Renal cortical epithelial cell (primary cell): Measurements from ENCODE around the gene FLNC. TPM values are rescaled to one million over a fixed set of nuclear protein-coding genes. Genes with fewer than 3 reads are reported as not detected.

Source experiments
- DNase-seq: peaks from one replicate; pipeline ENCODE4 v3.0.0-alpha.2; 2011; ENCODE audit warnings: low read depth
- total RNA-seq: library from RNA; depleted of rRNA; stranded (reverse); fragments of >200 nt; gene quantifications from 2 replicates; pipeline ENCODE4 v1.2.3, GENCODE V29; 2014

The FLNC gene
- total RNA-seq, 1 donor from 2014 or later, result 56.7 TPM

- DNase-seq, result no peak
Measured at GRCh38 chr7:128804484-128804883, 25.7 kb upstream of the FLNC start.

GRCh38 chr7:128805225-128805624 lies 25.0 kb upstream of the FLNC start:
- no peak for DNase-seq

DNA sequence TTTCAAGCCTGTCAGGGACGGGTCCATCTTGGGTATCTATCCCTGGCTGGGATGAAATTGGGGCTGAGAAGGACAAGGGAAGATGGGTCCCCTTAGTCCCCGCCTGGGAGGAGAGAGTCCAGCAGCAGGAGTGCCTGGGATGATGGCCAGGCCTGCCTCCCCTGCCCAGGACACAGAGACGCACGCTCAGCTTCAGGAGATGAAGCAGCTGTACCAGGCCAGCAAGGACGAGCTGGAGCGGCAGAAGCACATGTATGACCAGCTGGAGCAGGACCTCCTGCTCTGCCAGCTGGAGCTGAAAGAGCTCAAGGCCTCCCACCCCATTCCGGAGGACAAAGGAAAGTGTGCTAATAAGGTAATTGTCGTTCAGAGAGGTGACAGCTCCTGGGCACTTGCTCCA lies 23.0 kb upstream of the FLNC start:
- DNase-seq, result no peak

DNA sequence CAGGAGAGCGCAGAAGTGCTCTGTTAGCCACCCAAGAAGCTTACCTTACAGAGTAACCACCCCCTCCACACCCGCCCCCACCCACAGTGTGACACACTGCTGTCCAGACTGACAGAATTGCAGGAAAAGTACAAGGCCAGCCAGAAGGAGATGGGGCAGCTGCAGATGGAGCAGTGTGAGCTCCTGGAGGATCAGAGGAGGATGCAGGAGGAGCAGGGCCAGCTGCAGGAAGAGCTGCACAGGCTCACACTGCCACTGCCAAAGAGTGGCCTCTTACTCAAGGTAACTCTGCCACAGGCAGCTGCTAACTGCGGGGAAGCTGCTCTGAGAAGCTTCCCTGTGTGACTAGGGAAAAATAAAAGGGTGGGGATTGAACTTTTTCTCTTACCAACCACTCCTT lies 20.8 kb upstream of the FLNC start:
- no peak for DNase-seq

DNA sequence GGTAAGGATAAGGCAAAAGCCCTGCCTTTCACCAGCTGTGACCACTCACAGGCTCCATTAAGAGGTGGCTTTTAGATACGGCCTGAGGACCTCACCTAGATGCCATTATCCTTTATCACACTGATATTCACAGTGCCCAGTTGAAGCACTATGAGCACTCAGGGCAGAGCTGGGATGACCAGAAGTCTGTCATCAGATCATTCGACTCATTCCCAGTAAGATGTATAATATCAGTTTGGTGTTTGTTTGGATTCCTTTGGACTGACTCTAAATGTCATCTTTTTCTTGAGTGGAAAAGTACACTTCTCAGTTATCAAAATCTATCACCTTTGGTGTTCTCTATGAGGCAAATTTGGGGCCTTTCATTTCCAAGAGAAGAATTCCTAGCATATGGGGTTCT lies 19.7 kb upstream of the FLNC start:
- DNase-seq, result no peak

DNA sequence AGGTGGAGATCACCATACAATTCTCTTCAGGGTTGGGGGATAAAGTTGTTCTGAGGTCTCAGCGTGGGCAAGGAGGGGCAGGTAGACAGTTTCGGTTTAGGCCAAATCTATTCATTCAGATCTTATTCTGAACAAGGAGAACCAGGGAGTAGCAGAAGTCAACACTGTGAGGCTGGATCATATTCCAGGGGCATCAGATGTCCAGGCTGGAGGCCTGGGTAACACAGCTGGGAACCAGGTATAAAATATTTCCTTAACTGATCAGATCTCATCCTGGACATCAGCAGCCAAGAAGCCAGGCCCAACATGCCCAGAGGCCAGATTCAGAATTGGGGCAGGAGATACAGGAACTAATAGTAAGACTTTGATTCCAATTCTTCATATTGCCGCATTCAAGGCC lies 19.2 kb upstream of the FLNC start:
- no peak for DNase-seq

DNA sequence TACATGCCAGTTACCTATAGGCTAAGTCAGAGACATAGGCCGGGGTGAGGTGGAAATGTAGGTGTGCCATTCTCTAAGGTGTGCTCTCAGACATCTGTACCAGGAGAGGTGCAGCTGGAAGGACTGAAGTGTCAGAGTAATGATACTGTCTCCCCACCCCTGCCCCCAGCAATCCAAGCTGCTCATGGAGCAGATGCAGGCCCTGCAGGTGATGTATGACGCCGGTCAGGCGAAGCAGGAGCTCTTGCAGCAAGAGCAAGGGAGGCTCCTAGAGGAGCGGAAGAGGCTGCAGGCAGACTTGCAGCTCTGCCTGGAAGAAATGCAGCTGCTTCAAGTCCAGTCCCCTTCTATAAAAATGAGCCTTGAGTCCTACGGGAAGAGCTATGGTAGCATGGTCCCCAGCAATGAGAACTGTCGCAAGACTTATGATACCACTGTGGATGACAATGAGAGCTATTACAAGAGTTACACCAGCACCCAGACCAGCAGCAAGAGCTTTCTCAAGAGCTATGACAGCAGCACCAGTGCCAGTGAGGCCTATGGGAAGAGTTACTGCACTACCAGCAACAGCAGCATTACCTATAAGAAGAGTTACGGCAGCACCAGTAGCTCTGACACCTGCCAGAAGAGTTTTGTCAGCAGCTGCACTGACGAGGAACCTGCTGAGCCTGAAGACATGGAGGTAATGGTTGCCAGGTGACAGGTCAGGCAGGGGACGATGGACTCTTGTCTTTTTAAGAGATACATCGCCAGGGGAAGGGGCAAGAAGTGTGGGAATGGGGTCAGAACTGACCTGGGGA lies 18.4 kb upstream of the FLNC start:
- DNase-seq, result no peak

DNA sequence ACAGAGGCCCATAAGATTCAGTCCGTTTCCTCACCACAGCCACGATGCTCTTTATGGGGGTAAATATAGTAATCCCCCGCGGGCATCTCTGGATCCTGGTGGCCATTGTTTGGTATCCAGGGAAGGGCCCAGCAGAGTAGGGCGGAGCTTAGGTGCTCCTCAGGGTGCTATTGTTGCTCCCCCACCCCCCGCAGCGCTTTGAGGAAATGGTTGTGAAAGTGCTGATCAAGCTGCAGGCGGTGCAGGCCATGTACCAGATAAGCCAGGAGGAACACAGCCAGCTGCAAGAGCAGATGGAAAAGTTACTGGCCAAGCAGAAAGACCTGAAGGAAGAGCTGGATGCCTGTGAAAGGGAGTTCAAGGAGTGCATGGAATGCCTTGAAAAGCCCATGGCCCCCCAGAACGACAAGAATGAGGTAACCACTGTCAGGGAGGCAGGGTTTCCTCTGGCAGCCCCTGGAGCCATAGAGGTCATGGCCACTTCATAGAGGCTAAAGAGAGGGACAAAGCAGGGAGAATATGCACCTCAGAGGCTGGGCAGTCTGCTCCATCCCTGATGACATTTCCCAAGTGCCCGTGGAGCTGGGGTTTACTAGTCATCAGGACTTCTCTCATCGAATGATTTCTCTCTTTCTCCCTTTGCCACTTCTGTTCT lies 17.6 kb upstream of the FLNC start:
- no peak for DNase-seq

DNA sequence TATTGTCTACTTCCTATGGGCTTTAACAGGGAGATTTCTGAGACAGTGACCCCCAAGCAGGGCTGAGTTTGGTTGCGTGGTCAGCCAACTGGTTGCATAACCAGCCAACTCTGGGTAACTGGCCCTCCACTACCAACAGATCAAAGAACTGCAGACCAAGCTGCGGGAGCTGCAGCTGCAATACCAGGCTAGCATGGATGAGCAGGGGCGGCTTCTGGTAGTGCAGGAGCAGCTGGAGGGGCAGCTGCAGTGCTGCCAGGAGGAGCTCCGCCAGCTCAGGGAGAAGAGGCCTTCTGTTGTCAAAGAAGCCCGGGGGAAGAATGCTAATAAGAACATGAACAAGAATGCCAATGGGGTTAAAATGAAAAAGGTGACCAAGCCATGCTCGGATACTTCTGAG lies 15.7 kb upstream of the FLNC start:
- no peak for DNase-seq

DNA sequence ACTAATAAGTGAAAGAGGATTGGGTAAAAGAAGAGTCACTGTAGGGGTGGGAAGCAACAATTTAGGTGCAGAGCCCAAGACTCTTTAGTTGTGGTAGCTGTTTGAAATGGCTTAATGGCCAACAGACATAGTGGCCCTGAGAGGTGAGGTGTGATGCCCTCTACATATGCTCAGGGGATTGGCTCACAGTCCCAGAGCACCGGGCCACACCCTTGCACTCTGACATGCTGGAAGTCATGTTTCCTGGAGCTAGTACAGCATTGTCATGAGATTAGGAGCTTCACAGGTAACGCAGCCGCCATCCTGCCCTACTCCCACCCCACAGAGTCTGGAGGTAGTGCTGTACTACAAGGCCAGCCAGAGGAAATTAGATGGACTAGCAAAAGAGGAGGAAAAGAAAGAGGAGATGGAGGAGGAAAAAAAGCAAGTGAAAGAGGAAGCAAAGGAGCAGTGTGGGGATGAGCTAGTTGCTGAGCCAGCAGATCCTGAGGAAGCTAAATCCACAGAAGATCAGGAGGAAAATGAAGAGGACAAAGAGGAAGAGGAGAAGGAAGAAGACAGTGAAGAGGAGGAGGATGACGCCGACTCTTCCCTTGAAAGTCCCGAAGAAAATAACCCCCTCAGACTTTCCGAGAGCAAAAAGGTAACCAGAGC lies 14.8 kb upstream of the FLNC start:
- DNase-seq, result no peak

- DNase-seq, result no peak
Measured at GRCh38 chr7:128818694-128819093, 11.5 kb upstream of the FLNC start.

- DNase-seq, result no peak
Measured at GRCh38 chr7:128821724-128822123, 8.5 kb upstream of the FLNC start.

GRCh38 chr7:128826512-128826911 lies 3.7 kb upstream of the FLNC start:
- no peak for DNase-seq

- DNase-seq, result no peak
Measured at GRCh38 chr7:128826916-128827247, 3.3 kb upstream of the FLNC start.

- peak; percentile 18 for DNase-seq
Measured at GRCh38 chr7:128827248-128827958, 2.8 kb upstream of the FLNC start.

DNA sequence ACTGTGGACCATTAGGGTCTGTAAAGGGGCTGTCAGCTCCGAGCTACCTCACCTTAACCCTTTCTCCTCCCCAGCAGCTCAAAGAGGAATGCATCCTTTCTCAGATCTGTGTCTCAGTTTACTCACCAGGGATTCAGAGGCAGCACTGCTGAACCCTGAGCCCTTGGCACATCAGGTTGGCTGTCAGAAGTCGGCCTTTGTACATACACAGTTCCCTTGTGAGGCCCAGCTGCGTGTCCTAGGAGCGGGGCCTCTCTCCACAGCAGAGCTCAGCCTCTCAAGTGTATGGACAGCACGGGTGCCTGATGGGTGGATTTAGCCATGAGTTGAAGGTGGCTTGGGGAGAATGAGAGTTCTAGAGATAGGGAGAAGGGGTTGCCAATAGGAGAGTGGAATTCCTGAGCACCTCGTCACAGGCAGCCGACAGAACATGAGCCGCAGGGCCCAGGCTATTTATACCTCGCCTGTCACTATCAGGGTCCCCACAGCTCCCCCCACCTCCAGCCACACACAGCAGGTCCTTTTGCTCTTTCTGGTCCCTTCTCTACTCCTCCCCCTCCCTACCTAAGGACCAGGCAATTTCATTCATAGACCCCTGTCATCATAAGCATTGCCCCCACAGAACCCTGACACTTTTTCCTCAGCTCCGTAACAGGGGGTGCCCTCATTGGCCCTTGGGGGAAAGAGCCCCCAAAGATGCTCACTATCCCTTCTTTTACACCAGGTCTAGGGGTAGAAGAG lies 2.1 kb upstream of the FLNC start:
- no peak for DNase-seq

- peak; percentile 40 for DNase-seq
Measured at GRCh38 chr7:128829391-128830166, 627 bp upstream of the FLNC start.

GRCh38 chr7:128831178-128831993 lies 1.2 kb downstream of the FLNC start:
- DNase-seq, result no peak

- DNase-seq, result no peak
Measured at GRCh38 chr7:128831994-128832879, 2.0 kb downstream of the FLNC start.
